ENCODE data around the gene MANBA.

The MANBA gene

DNA sequence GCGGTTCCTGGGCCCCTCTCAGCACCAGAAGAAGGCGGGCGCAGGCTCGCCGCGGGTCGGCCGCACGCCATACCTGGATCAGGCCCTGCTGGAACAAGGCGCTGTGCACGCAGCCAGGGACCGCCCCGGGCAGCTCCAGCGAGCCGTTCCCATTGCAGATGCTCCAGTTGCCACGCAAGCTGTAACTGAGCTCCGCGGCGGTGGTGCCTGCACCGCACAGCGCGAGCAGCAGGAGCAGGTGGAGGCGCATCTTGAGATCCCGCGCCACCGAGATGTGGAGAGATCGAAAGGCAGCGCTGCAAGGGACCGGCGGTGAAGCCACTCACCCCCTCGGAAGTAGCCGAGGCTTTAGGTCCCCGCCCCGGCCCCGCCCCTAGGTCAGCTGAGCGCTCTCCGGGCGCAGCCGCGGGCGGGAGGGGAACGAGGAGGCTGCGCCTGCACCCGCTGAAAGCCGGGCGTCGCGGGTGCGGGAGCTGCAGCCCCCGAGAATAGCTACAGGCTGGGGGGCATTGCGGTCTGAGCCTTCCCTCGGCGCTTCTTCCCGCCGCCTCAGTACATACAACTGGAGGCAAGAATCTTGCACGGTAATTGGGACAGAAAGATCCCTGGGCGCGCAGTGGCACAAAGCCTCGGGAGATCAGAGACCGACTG, at the start of gene MANBA:
Gene MANBA (minus strand): TSS at position 324 of the 651 bp plus-strand sequence. CDS start 74 bp downstream, at position 250.
- TF ChIP-seq EZH2phosphoT487 (conservative IDR thresholded peaks at IDR 0.05; ENCODE audit: low read length) (no peak), CTCF (IDR thresholded peaks at IDR 0.05; ENCODE audit: insufficient read depth, low read length, poor library complexity, severe bottlenecking) (no peak)
- Histone ChIP-seq H3K4me3 (ENCODE audit: insufficient read depth, low read length, poor library complexity, severe bottlenecking) (peak within 1 kb of the TSS; percentile 55), H3K79me2 (ENCODE audit: insufficient read depth, low read length) (peaks cover 28% of the 10 kb centered on the region; the same call in 1 of the 2 replicates), H3K36me3 (ENCODE audit: low read length) (no peaks in the 10 kb centered on the region), H3K27me3 (ENCODE audit: low read length) (no peaks in the 10 kb centered on the region), H4K20me1 (ENCODE audit: low read depth, low read length) (no peaks in the 10 kb centered on the region), H3K4me2 (ENCODE audit: low read depth, low read length, poor library complexity, severe bottlenecking) (peak within 1 kb of the TSS; percentile 79), H3F3A (ENCODE audit: insufficient read depth) (no peaks in the 10 kb centered on the region), H3K27ac (ENCODE audit: low read depth, low read length) (peak within 1 kb of the TSS; percentile 59), H3K9me3 (ENCODE audit: insufficient read depth, low read length) (no peaks in the 10 kb centered on the region), H3K9ac (ENCODE audit: low read length) (peak within 1 kb of the TSS; percentile 67), H3K9me2 (replicated peaks; ENCODE audit: insufficient read depth, low read length) (no peaks in the 10 kb centered on the region), H2AFZ (ENCODE audit: low read depth, low read length, severe bottlenecking) (peak within 1 kb of the TSS; percentile 94)

DNA sequence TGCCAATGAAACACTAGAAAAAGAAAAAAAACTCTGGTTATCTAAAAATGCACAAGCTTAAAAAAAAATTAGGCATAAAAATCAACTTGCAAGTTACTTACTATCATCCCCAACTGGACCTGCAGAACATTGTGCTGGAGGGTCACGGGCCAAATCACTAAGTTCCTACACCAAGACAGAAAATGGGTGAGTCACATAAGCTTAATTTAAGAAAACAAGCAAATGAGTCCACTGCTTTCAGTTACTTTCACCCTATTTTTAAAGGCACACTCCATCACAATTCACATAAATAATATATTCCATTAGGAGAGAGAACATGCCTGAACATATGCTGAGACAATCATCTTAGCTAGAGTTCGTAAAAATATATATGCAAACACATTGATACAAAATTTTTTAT, 48.9 kb upstream of the MANBA start:
- H3K9ac ChIP-seq (ENCODE audit: low read length) = no peak overlapping the region
- no peaks in the 10 kb centered on the region for H3K9me2 ChIP-seq (replicated peaks; ENCODE audit: insufficient read depth, low read length)
- no peak overlapping the region for H3K27ac ChIP-seq (ENCODE audit: low read depth, low read length)
- H4K20me1 ChIP-seq (ENCODE audit: low read depth, low read length) = peaks cover 16% of the 10 kb centered on the region; the same call in 1 of the 2 replicates
- TF ChIP-seq EZH2phosphoT487 (conservative IDR thresholded peaks at IDR 0.05; ENCODE audit: low read length) (no peak), CTCF (IDR thresholded peaks at IDR 0.05; ENCODE audit: insufficient read depth, low read length, poor library complexity, severe bottlenecking) (no peak)
- H3K9me3 ChIP-seq (ENCODE audit: insufficient read depth, low read length) = no peaks in the 10 kb centered on the region
- peaks cover 86% of the 10 kb centered on the region for H3K79me2 ChIP-seq (ENCODE audit: insufficient read depth, low read length)
- H3F3A ChIP-seq (ENCODE audit: insufficient read depth) = peaks cover 5% of the 10 kb centered on the region; the same call in 1 of the 2 replicates
- H3K36me3 ChIP-seq (ENCODE audit: low read length) = peaks cover 38% of the 10 kb centered on the region; the same call in 1 of the 2 replicates
- no peak overlapping the region for H3K4me3 ChIP-seq (ENCODE audit: insufficient read depth, low read length, poor library complexity, severe bottlenecking)
- H3K27me3 ChIP-seq (ENCODE audit: low read length) = no peaks in the 10 kb centered on the region
- no peak overlapping the region for H3K4me2 ChIP-seq (ENCODE audit: low read depth, low read length, poor library complexity, severe bottlenecking)
- no peak overlapping the region for H2AFZ ChIP-seq (ENCODE audit: low read depth, low read length, severe bottlenecking)

- Histone ChIP-seq H3K9me3 (ENCODE audit: insufficient read depth, low read length) (no peaks in the 10 kb centered on the region), H3K9me2 (replicated peaks; ENCODE audit: insufficient read depth, low read length) (no peaks in the 10 kb centered on the region), H3K4me3 (ENCODE audit: insufficient read depth, low read length, poor library complexity, severe bottlenecking) (no peak overlapping the region), H3K9ac (ENCODE audit: low read length) (no peak overlapping the region), H3K4me2 (ENCODE audit: low read depth, low read length, poor library complexity, severe bottlenecking) (no peak overlapping the region), H3F3A (ENCODE audit: insufficient read depth) (peaks cover 5% of the 10 kb centered on the region; the same call in 1 of the 2 replicates), H3K79me2 (ENCODE audit: insufficient read depth, low read length) (peaks cover 81% of the 10 kb centered on the region), H3K27ac (ENCODE audit: low read depth, low read length) (no peak overlapping the region), H3K27me3 (ENCODE audit: low read length) (no peaks in the 10 kb centered on the region), H2AFZ (ENCODE audit: low read depth, low read length, severe bottlenecking) (no peak overlapping the region), H3K36me3 (ENCODE audit: low read length) (peaks cover 38% of the 10 kb centered on the region; the same call in 1 of the 2 replicates), H4K20me1 (ENCODE audit: low read depth, low read length) (peaks cover 14% of the 10 kb centered on the region; the same call in 1 of the 2 replicates)
- TF ChIP-seq EZH2phosphoT487 (conservative IDR thresholded peaks at IDR 0.05; ENCODE audit: low read length) (no peak), CTCF (IDR thresholded peaks at IDR 0.05; ENCODE audit: insufficient read depth, low read length, poor library complexity, severe bottlenecking) (no peak)
These were observed 48.4 kb upstream of the MANBA start for GRCh38 chr4:102809190-102809589.
